ENCODE results near the gene BICDL2. TPM values are rescaled to one million over a fixed set of nuclear protein-coding genes. Genes with fewer than 3 reads are reported as not detected.

Gene BICDL2
- total and polyA plus RNA-seq, 2 donors (not counting 3 experiments of a cell fraction or from before 2014, with no cell fraction given), result not detected

- Histone ChIP-seq H4K20me1 (replicated peaks; ENCODE audit: control insufficient read depth, extremely low read depth, insufficient read depth, low read length) (no peaks in the 10 kb centered on the region), H3K4me3 (replicated peaks in 1 of 3; ENCODE audit: insufficient read depth in 1 of 3, low read depth in 1 of 3, low read length in 3 of 3) (no peak overlapping the region), H3K4me1 (ENCODE audit: control insufficient read depth, extremely low read depth, insufficient read depth, low read length) (peaks cover 10% of the 10 kb centered on the region), H2AFZ (ENCODE audit: low read depth, low read length) (peak overlapping the region; percentile 54), H3K27ac (ENCODE audit: insufficient read depth, low read depth, low read length) (no peak overlapping the region), H3K36me3 (ENCODE audit: control insufficient read depth in 2 of 2, extremely low read depth in 1 of 2, insufficient read depth in 2 of 2, low read length in 2 of 2) (no peaks in the 10 kb centered on the region), H3K4me2 (ENCODE audit: insufficient read depth, low read length) (peak overlapping the region; percentile 17), H3K9ac (replicated peaks; ENCODE audit: extremely low read depth, insufficient read depth, low read length) (no peak overlapping the region), H3K79me2 (ENCODE audit: control insufficient read depth, insufficient read depth, low read length) (peaks cover 5% of the 10 kb centered on the region), H3K27me3 (ENCODE audit: control insufficient read depth in 2 of 2, insufficient read depth in 2 of 2, low read length in 2 of 2) (no peaks in the 10 kb centered on the region), H3K9me1 (replicated peaks; ENCODE audit: control insufficient read depth, extremely low read depth, insufficient read depth, low read length) (no peaks in the 10 kb centered on the region), H3K9me3 (replicated peaks; ENCODE audit: control insufficient read depth, insufficient read depth, low read length) (no peaks in the 10 kb centered on the region)
- intact Hi-C loops (cut with micrococcal nuclease) (no loop called here), dilution Hi-C loops (cut with MboI; ENCODE audit: extremely low pct_ligation_motif_present, low sequenced_read_pairs) (no loop called here)
- FAIRE-seq, result peak; percentile 88
- POLR2A ChIA-PET, result no interaction called here
- peak; percentile 76 for DNase-seq (ENCODE audit: low read depth, low spot score)
- TF ChIP-seq POLR2AphosphoS5 (IDR thresholded peaks at IDR 0.05; ENCODE audit: insufficient read depth, low read depth, low read length) (peak; percentile 74), MYC (IDR thresholded peaks at IDR 0.05; ENCODE audit: low read depth, low read length) (no peak)
- TF ChIP-seq, protein P1, sequence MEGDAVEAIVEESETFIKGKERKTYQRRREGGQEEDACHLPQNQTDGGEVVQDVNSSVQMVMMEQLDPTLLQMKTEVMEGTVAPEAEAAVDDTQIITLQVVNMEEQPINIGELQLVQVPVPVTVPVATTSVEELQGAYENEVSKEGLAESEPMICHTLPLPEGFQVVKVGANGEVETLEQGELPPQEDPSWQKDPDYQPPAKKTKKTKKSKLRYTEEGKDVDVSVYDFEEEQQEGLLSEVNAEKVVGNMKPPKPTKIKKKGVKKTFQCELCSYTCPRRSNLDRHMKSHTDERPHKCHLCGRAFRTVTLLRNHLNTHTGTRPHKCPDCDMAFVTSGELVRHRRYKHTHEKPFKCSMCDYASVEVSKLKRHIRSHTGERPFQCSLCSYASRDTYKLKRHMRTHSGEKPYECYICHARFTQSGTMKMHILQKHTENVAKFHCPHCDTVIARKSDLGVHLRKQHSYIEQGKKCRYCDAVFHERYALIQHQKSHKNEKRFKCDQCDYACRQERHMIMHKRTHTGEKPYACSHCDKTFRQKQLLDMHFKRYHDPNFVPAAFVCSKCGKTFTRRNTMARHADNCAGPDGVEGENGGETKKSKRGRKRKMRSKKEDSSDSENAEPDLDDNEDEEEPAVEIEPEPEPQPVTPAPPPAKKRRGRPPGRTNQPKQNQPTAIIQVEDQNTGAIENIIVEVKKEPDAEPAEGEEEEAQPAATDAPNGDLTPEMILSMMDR (IDR thresholded peaks at IDR 0.05; ENCODE audit: extremely low read depth in 1 of 2, insufficient read depth in 1 of 2, low read depth in 1 of 2, low read length in 2 of 2), result peak; percentile 81 to 91
- CTCF ChIA-PET, result interaction anchor here (1.0 to 1.7 kb wide), 2 partner anchors 22 to 48 kb away, joined by 3 to 4 read pairs; no protein-coding TSS in a partner anchor
- no TSS peak for BruUV-seq (replicated peaks)
These were observed 53.0 kb downstream of the BICDL2 start for GRCh38 chr16:2983706-2984136.

- ChIA-PET CTCF (interaction anchor here (0.9 to 1.7 kb wide), 4 partner anchors 10 to 55 kb away, joined by 3 to 4 read pairs (median 4); no protein-coding TSS in a partner anchor), POLR2A (no interaction called here)
- Histone ChIP-seq H3K36me3 (ENCODE audit: control insufficient read depth in 2 of 2, extremely low read depth in 1 of 2, insufficient read depth in 2 of 2, low read length in 2 of 2) (no peaks in the 10 kb centered on the region), H3K27me3 (ENCODE audit: control insufficient read depth in 2 of 2, insufficient read depth in 2 of 2, low read length in 2 of 2) (no peaks in the 10 kb centered on the region), H3K4me1 (ENCODE audit: control insufficient read depth, extremely low read depth, insufficient read depth, low read length) (peaks cover 10% of the 10 kb centered on the region), H3K27ac (ENCODE audit: insufficient read depth, low read depth, low read length) (no peak overlapping the region), H4K20me1 (replicated peaks; ENCODE audit: control insufficient read depth, extremely low read depth, insufficient read depth, low read length) (no peaks in the 10 kb centered on the region), H3K9me3 (replicated peaks; ENCODE audit: control insufficient read depth, insufficient read depth, low read length) (no peaks in the 10 kb centered on the region), H3K9me1 (replicated peaks; ENCODE audit: control insufficient read depth, extremely low read depth, insufficient read depth, low read length) (no peaks in the 10 kb centered on the region), H2AFZ (ENCODE audit: low read depth, low read length) (no peak overlapping the region), H3K9ac (replicated peaks; ENCODE audit: extremely low read depth, insufficient read depth, low read length) (no peak overlapping the region), H3K4me3 (replicated peaks in 1 of 3; ENCODE audit: insufficient read depth in 1 of 3, low read depth in 1 of 3, low read length in 3 of 3) (no peak overlapping the region), H3K79me2 (ENCODE audit: control insufficient read depth, insufficient read depth, low read length) (peaks cover 5% of the 10 kb centered on the region), H3K4me2 (ENCODE audit: insufficient read depth, low read length) (no peak overlapping the region)
- intact Hi-C loops (cut with micrococcal nuclease), result no loop called here
- no peak for FAIRE-seq
- TF ChIP-seq POLR2A (IDR thresholded peaks at IDR 0.05; ENCODE audit: low read depth, low read length) (no peak), JUN (IDR thresholded peaks at IDR 0.05; ENCODE audit: borderline replicate concordance, insufficient read depth, insufficient read length, low read depth) (no peak), GATA2 (IDR thresholded peaks at IDR 0.05; ENCODE audit: insufficient read depth, insufficient read length, low read depth, low read length) (no peak), MYC (IDR thresholded peaks at IDR 0.05; ENCODE audit: low read depth, low read length) (no peak), POLR2AphosphoS5 (IDR thresholded peaks at IDR 0.05; ENCODE audit: insufficient read depth, low read depth, low read length) (no peak), EZH2 (IDR thresholded peaks at IDR 0.05; ENCODE audit: borderline replicate concordance, low read depth, low read length, severe bottlenecking) (no peak), FOS (IDR thresholded peaks at IDR 0.05; ENCODE audit: borderline replicate concordance, insufficient read depth, low read length) (no peak)
- TF ChIP-seq, protein P1 (IDR thresholded peaks at IDR 0.05; ENCODE audit: extremely low read depth in 1 of 2, insufficient read depth in 1 of 2, low read depth in 1 of 2, low read length in 2 of 2), result no peak
- TF ChIP-seq, protein P2, sequence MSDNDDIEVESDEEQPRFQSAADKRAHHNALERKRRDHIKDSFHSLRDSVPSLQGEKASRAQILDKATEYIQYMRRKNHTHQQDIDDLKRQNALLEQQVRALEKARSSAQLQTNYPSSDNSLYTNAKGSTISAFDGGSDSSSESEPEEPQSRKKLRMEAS (IDR thresholded peaks at IDR 0.05; ENCODE audit: insufficient read depth, insufficient read length), result no peak
- no peak for DNase-seq (ENCODE audit: low read depth, low spot score)
- BruUV-seq (replicated peaks), result no TSS peak
- dilution Hi-C loops (cut with MboI; ENCODE audit: extremely low pct_ligation_motif_present, low sequenced_read_pairs), result no loop called here
These were observed 54.3 kb downstream of the BICDL2 start for GRCh38 chr16:2982402-2982801.
